BJ (cell line): ENCODE results near the gene L3MBTL4. TPM values are rescaled to one million over a fixed set of nuclear protein-coding genes. Genes with fewer than 3 reads are reported as not detected.

Experiments
- CTCF ChIA-PET: fragments of 350-600 bp; formaldehyde crosslinking; extraction: SDS; loops from one replicate; lab custom pipeline; 2021; ENCODE audit warnings: antibody characterized with exemption, inconsistent platforms; lab: Yijun Ruan, JAX
- POLR2A ChIA-PET: fragments of 300-600 bp; sonication (Branson Sonifier 250); formaldehyde crosslinking; extraction: SDS; loops from one replicate; lab custom pipeline; 2021; ENCODE audit warnings: antibody characterized with exemption; lab: Charles Lee
- DNase-seq: peaks from one replicate; pipeline ENCODE4 v3.0.0-alpha.2; 2011; ENCODE audit warnings: low read depth
- H3K27me3 ChIP-seq: 2 replicates; pipeline ENCODE4 v1.6.0; 2011; ENCODE audit warnings: low read length; ENCODE audit not compliant: control insufficient read depth, insufficient read depth
- H3K36me3 ChIP-seq: 2 replicates; pipeline ENCODE4 v1.5.1; 2011; ENCODE audit warnings: low read length; ENCODE audit not compliant: control insufficient read depth, insufficient read depth
- H3K4me3 ChIP-seq: 2 replicates; pipeline ENCODE4 v1.5.1; 2011; ENCODE audit warnings: low read depth, mild to moderate bottlenecking, control low read depth, low read length
- CTCF ChIP-seq: IDR thresholded peaks from 2 replicates; pipeline ENCODE4 v1.5.1; 2011; ENCODE audit warnings: low read depth, mild to moderate bottlenecking, control low read depth, inconsistent platforms, low read length, moderate library complexity; ENCODE audit not compliant: insufficient read depth
- polyA plus RNA-seq: library from polyadenylated mRNA; depleted of rRNA; stranded (reverse); fragments of >200 nt; gene quantifications from 2 replicates; pipeline ENCODE4 v1.2.3, GENCODE V29; 2011

L3MBTL4 gene
- polyA plus RNA-seq, 1 experiment, result not detected

- Histone ChIP-seq H3K4me3 (no peak overlapping the region), H3K36me3 (no peaks in the 10 kb centered on the region), H3K27me3 (no peaks in the 10 kb centered on the region)
- no peak for DNase-seq
- POLR2A ChIA-PET, result no interaction called here
- no peak for TF ChIP-seq CTCF
- CTCF ChIA-PET, result interaction anchor here (0.6 kb wide), 1 partner anchor 193 kb away, joined by 3 read pairs; no protein-coding TSS in a partner anchor
Measured at GRCh38 chr18:6315517-6316331, 99.0 kb downstream of the L3MBTL4 start.

GRCh38 chr18:6313415-6313814 is 101.3 kb downstream of the L3MBTL4 start:
- CTCF ChIA-PET, result no interaction called here

GRCh38 chr18:6311456-6312215 is 103.1 kb downstream of the L3MBTL4 start:
- CTCF ChIA-PET, result no interaction called here
- TF ChIP-seq CTCF, result no peak

More at GRCh38 chr18:6313415-6313814, 101.3 kb downstream of the L3MBTL4 start:
- Histone ChIP-seq H3K4me3 (no peak overlapping the region), H3K36me3 (no peaks in the 10 kb centered on the region), H3K27me3 (no peaks in the 10 kb centered on the region)
- POLR2A ChIA-PET, result no interaction called here
- no peak for TF ChIP-seq CTCF
- no peak for DNase-seq

GRCh38 chr18:6310714-6311113 is 104.0 kb downstream of the L3MBTL4 start:
- Histone ChIP-seq H3K36me3 (no peaks in the 10 kb centered on the region), H3K4me3 (no peak overlapping the region), H3K27me3 (no peaks in the 10 kb centered on the region)
- ChIA-PET CTCF (no interaction called here), POLR2A (no interaction called here)
- no peak for DNase-seq
- no peak for TF ChIP-seq CTCF

More at GRCh38 chr18:6311456-6312215, 103.1 kb downstream of the L3MBTL4 start:
- POLR2A ChIA-PET, result no interaction called here
- no peak overlapping the region for H3K4me3 ChIP-seq
- H3K27me3 ChIP-seq, result no peaks in the 10 kb centered on the region
- H3K36me3 ChIP-seq, result no peaks in the 10 kb centered on the region
- no peak for DNase-seq

GRCh38 chr18:6297875-6298274 is 116.8 kb downstream of the L3MBTL4 start:
- ChIA-PET POLR2A (no interaction called here), CTCF (no interaction called here)
- no peak for TF ChIP-seq CTCF
- no peak for DNase-seq
- Histone ChIP-seq H3K4me3 (no peak overlapping the region), H3K27me3 (no peaks in the 10 kb centered on the region), H3K36me3 (no peaks in the 10 kb centered on the region)
